Measurements from ENCODE around the gene P4HA1. TPM values are rescaled to one million over a fixed set of nuclear protein-coding genes. Genes with fewer than 3 reads are reported as not detected.

The P4HA1 gene
- total and polyA plus RNA-seq, 9 of the 15 experiments (the other 6 are each of a cell fraction or from before 2014, with no cell fraction given): 20.2 to 177 (median 28.6) TPM

DNA sequence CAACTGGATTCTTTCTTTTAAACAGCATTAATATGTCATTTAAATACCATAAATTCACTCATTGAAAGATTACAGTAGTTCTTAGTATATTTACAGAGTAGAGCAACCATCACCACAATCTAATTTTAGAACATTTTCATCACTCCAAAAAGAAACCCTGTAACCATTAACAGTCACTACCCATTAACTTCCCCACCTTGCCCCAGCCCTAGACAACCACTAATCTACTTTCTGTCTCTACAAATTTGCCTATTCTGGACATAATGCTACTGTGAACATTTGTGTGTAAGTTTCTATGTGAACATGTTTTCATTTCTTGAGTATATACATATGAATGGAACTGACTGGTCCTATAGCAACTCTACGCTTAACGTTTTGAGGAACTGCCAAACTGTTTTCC lies 42.4 kb downstream of the P4HA1 start (continued):
- TF ChIP-seq, protein P1, sequence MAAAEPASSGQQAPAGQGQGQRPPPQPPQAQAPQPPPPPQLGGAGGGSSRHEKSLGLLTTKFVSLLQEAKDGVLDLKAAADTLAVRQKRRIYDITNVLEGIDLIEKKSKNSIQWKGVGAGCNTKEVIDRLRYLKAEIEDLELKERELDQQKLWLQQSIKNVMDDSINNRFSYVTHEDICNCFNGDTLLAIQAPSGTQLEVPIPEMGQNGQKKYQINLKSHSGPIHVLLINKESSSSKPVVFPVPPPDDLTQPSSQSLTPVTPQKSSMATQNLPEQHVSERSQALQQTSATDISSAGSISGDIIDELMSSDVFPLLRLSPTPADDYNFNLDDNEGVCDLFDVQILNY (CRISPR knock-in tag; IDR thresholded peaks at IDR 0.05): no peak
- no peak for TF ChIP-seq HCFC1 (IDR thresholded peaks at IDR 0.05; ENCODE audit: low read depth, low read length)
- no peak for TF ChIP-seq RHOXF2B (CRISPR knock-in tag; conservative IDR thresholded peaks at IDR 0.05)

DNA sequence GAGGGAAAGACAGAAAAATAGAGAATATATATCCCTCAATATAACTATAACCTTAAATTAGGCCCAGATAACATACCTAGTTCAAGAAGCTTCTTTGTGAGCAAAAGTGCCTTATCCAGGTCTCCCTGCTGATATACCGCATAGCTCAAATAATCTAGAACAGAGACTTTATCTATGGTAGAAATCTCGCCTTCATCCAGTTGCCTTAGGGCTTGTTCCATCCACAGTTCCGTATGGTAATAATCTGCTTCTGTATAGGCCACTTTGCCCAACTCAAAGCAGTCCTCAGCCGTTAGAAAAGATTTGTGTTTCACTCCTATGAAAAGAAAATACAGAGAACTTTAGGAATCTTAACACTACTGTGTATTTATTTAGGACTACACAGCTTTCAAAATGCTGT lies 43.4 kb downstream of the P4HA1 start:
- POLR2A ChIA-PET: interaction anchor here (0.6 to 1.1 kb wide), 6 partner anchors 8 to 827 kb away, joined by 3 to 4 read pairs (median 3); no protein-coding TSS in a partner anchor
- no peak for DNase-seq (ENCODE audit: extremely low read depth in 1 of 4, low spot score in 3 of 4)
- TF ChIP-seq NUFIP1 (IDR thresholded peaks at IDR 0.05; ENCODE audit: partially characterized antibody) (no peak), CC2D1A (IDR thresholded peaks at IDR 0.05) (no peak), ZBTB17 (CRISPR knock-in tag; IDR thresholded peaks at IDR 0.05) (no peak), GTF2A2 (tag; IDR thresholded peaks at IDR 0.05) (no peak), ILF3 (IDR thresholded peaks at IDR 0.05; ENCODE audit: borderline replicate concordance) (no peak), ZNF77 (CRISPR knock-in tag; IDR thresholded peaks at IDR 0.05) (no peak)
- H2AFZ ChIP-seq (ENCODE audit: low read depth, low read length): no peak overlapping the region
- no peak overlapping the region for H3K4me2 ChIP-seq (ENCODE audit: insufficient read depth, low read length)
- CTCF ChIA-PET (ENCODE audit: low intra/inter-chr PET ratio): interaction anchor here (0.7 kb wide), 1 partner anchor 106 kb away, joined by 3 read pairs; no protein-coding TSS in a partner anchor
- peaks cover 51% of the 10 kb centered on the region for H3K36me3 ChIP-seq (ENCODE audit: control insufficient read depth, insufficient read depth, low read length)
- no peaks in the 10 kb centered on the region for H3K27me3 ChIP-seq (ENCODE audit: control insufficient read depth in 2 of 2, insufficient read depth in 2 of 2, low read length in 2 of 2)
- FAIRE-seq: no peak
- H3K9me1 ChIP-seq (ENCODE audit: control insufficient read depth, insufficient read depth, low read length): no peaks in the 10 kb centered on the region
- no peaks in the 10 kb centered on the region for H3K9me3 ChIP-seq (replicated peaks; ENCODE audit: control insufficient read depth, insufficient read depth, low read depth, low read length)
- H3K79me2 ChIP-seq (ENCODE audit: control insufficient read depth, insufficient read depth, low read length): no peaks in the 10 kb centered on the region
- no TSS peak for BruUV-seq (replicated peaks)
- no peak for ATAC-seq
- H3K9ac ChIP-seq (ENCODE audit: insufficient read depth in 1 of 2, low read depth in 2 of 2, low read length in 2 of 2): no peak overlapping the region
- intact Hi-C loops (cut with micrococcal nuclease) (no loop called here), in situ Hi-C loops (cut with MboI) (no loop called here)
- no peaks in the 10 kb centered on the region for H3K4me1 ChIP-seq (replicated peaks in 1 of 2; ENCODE audit: control insufficient read depth in 2 of 2, insufficient read depth in 2 of 2, low read length in 2 of 2)
- no peaks in the 10 kb centered on the region for H4K20me1 ChIP-seq (replicated peaks; ENCODE audit: control insufficient read depth, insufficient read depth, low read length)
- no peak overlapping the region for H3K27ac ChIP-seq (ENCODE audit: extremely low read depth, low read depth, low read length)
- H3K4me3 ChIP-seq: no peak overlapping the region
- WGBS (ENCODE audit: insufficient coverage, low coverage, missing lambda C conversion rate): 75% methylated on average over 4 of the region's 4 CpGs
